Hippocampal formation (tissue), 2 donors: ENCODE results near the gene MPND.
"Not testable (repeated sequence)": the region's sequence is repeated elsewhere in the genome, so short reads cannot be mapped to it uniquely, and the experiment has no call there.

Experiments
- DNase-seq, 2 donors: peaks; one replicate each; lab custom pipeline; 2025; lab: John Stamatoyannopoulos, UW

The MPND gene

GRCh38 chr19:4319067-4319718 lies 24.2 kb upstream of the MPND start:
- no peak for DNase-seq

- no peak for DNase-seq
Observed at GRCh38 chr19:4320419-4320818, 22.9 kb upstream of the MPND start.

- DNase-seq: no peak
Observed at GRCh38 chr19:4322942-4323665, 20.3 kb upstream of the MPND start.

- DNase-seq: no peak
Observed at GRCh38 chr19:4323692-4324091, 19.7 kb upstream of the MPND start.

GRCh38 chr19:4324228-4324627 lies 19.1 kb upstream of the MPND start:
- DNase-seq: no peak

- DNase-seq: no peak
Observed at GRCh38 chr19:4326215-4326836, 17.0 kb upstream of the MPND start.

- no peak for DNase-seq
Observed at GRCh38 chr19:4326837-4327251, 16.5 kb upstream of the MPND start.

- peak in 1 of 2 donors; percentile 10 for DNase-seq
Observed at GRCh38 chr19:4327252-4327876, 16.0 kb upstream of the MPND start.

- DNase-seq: no peak
Observed at GRCh38 chr19:4327877-4328242, 15.5 kb upstream of the MPND start.

- peak; percentile 93 for DNase-seq
Observed at GRCh38 chr19:4328243-4328990, 14.9 kb upstream of the MPND start.

- not testable (repeated sequence) for DNase-seq
Observed at GRCh38 chr19:4328991-4329681, 14.2 kb upstream of the MPND start.

GRCh38 chr19:4329858-4330257 lies 13.5 kb upstream of the MPND start:
- no peak for DNase-seq

GRCh38 chr19:4334929-4335570 lies 8.3 kb upstream of the MPND start:
- DNase-seq: no peak

GRCh38 chr19:4337906-4338440 lies 5.4 kb upstream of the MPND start:
- DNase-seq: no peak

GRCh38 chr19:4338441-4339355 lies 4.7 kb upstream of the MPND start, which contains the start of gene STAP2:
STAP2 (minus strand) TSS chr19:4338827; CDS start chr19:4338753, 74 bp downstream.
- no peak for DNase-seq

- peak in 1 of 2 donors; percentile 70 for DNase-seq
Observed at GRCh38 chr19:4342314-4342614, 1.1 kb upstream of the MPND start.

GRCh38 chr19:4342615-4343369 lies 570 bp upstream of the MPND start:
- peak; percentile 98 to 99 for DNase-seq

GRCh38 chr19:4345342-4346019 lies 2.1 kb downstream of the MPND start:
- no peak for DNase-seq
